ENCODE data around the gene OVOL3.
"Not testable (repeated sequence)": the region's sequence is repeated elsewhere in the genome, so short reads cannot be mapped to it uniquely, and the experiment has no call there.

OVOL3 gene

DNA sequence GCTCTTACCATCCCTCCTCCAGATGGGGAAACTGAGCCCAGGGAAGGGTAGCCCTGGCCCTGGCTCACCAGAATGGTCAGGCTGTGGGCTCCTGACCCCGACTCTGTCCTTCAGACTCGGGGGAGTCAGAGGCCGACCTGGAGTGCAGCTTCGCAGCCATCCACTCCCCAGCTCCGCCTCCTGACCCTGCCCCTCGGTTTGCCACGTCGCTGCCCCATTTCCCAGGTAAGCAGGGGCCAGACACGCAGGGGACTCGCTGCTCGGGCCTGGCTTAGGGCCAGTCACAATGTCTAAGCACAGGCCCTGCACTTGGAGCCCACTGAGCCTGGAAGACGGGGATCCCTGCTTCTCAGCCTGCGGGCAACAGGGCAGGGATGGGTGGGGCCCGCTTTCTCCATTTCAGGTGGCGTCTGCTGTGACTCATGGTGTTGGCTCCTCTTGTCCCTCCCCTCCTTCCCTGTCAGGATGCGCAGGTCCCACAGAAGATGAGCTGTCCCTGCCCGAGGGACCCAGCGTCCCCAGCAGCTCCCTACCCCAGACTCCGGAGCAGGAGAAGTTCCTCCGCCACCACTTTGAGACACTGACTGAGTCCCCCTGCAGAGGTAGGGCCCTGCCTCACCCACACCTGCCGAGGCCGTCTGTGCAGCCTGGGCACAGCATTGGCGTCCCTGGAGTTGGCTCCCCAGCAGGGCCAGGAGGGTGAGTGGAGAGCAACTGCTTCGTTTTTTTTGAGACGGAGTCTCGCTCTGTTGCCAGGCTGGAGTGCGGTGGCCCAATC, 9.2 kb upstream of the OVOL3 start:
- DNase-seq: no peak

DNA sequence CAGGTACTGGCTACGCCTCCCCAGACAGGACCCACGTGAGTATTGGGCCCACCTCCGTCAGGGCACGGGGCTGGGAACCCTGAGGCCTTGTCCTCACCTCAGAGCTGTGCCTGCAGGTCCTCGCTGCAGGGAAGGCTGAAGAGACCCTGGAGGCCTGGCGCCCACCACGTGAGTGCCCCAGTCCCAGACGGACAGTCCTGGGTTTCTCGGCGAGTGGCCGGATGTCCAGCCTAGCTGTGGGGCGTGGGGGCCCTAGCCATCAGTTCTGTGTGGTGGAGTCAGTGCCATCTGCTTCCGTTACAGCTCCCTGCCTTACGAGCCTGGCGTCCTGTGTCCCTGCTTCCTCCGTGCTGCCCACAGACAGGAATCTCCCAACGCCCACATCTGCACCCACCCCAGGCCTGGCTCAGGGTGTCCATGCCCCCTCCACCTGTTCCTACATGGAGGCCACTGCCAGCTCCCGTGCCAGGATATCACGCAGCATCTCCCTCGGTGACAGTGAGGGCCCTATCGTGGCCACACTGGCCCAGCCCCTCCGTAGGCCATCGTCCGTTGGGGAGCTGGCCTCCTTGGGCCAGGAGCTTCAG, 7.8 kb upstream of the OVOL3 start:
- no peak for DNase-seq

DNA sequence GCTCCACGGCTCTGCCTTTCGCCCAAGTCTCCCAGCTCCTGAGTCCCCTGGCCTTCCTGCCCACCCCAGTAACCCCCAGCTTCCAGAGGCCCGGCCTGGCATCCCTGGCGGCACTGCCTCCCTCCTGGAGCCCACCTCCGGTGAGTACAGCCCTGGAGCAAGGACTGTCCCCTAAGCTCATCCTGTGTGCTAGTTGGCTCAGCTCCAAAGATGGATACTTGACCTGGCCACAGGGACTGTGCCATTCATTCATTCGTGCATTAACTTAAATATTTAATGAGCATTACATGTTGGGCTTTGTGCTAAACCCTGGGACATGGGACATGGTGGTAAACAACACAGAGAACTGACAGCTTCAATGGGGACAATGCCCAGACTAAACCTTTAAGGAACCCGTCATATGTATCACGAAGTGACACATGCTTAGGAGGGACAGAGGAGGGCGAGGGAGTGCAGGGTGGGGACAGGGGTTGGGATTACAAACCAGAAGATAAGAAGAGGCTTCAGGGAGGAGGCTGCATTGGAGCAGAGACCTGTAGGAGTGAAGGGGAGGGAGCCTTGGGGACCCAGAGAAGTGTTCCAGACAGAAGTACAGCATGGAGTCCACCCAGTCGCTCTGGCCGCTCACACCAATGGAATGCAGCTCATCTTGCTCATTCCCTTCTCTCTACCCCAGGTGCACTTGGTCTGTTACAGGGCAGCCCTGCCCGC, 6.9 kb upstream of the OVOL3 start:
- DNase-seq: no peak

DNA sequence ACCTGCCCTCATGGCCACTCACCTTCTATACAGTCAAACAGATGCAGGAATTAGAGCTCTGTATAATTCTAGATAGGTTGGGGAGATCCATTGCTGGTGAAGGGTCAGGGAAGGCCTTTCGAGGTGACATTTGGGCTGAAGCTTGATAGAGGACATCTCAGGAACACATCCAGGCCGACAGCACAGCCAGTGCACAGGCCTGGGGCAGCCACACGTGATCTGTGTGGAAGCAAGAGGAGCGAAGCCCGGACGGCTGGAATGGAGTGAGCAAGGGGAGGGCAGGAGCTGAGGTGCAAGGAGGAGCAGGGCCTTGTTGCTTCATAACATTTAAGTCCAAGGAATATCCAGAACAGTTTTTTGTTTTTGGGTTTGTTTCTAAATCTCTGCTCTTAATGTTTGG, 4.5 kb upstream of the OVOL3 start:
- no peak for DNase-seq

DNA sequence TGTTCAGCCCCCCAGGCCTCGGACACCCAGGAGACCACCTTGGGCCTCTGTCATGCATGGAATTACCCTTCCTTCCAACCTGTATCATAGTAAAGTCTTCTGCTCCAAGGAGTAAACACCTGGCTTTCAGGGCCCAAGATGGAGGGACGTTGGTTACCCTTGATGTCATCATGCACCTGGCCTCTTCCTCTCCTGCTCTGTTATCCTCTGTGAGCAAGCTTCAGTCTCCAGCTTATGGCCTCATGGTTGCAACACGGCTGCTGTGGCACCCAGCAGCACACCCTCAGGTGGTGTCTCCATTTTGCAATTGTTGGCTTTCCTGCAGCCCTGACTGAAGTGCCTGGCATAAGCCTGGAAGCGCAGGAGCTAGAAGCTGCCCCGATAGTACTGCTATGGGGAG, 4.0 kb upstream of the OVOL3 start:
- DNase-seq: no peak

DNA sequence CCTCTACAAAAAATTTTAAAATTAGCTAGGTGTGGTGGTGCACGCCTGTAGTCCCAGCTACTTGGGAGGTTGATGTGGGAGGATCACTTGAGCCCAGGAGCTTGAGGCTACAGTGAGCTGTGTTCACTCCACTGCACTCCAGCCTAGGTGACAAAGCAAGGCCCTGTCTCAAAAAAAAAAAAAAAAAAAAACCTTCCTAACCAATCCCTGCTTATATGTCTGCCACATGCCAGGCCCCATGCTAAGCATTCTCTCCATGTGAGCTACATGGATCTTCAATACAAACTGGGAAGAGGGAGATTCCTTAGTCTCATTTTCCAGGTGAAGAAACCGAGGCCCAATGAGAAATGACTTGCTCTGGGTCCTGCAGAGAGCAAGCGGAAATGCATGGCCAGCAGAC, 2.3 kb upstream of the OVOL3 start:
- DNase-seq: no peak

DNA sequence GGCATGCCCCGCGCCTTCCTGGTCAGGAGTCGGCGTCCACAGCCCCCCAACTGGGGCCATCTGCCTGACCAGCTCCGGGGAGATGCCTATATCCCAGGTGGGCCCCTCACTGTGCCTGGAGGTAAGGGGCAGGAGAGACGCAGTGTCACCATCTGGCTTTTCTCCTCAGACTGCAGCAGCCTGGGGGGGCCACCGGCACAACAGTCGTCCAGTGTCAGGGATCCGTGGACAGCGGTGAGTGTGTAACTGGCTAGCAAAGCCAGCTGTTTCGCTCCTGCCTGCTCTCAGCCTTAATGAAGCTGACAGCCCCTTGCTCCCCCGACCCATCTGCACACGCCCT, 227 bp downstream of the OVOL3 start:
- DNase-seq: no peak

DNA sequence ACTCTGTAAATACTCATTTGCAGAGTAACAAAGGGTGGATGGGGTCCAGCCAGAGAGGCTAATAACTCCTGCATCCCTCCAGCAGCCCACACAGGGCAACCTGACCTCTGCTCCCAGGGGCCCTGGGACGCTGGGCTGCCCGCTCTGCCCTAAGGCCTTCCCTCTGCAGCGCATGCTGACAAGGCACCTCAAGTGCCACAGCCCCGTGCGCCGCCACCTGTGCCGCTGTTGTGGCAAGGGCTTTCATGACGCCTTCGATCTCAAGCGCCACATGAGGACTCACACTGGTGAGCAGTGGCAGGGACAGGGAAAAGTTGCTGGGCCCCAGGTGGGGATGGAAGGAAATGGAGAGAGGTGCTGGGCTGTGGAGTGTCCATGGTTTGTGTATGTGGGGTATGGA, 1.7 kb downstream of the OVOL3 start:
- no peak for DNase-seq

DNA sequence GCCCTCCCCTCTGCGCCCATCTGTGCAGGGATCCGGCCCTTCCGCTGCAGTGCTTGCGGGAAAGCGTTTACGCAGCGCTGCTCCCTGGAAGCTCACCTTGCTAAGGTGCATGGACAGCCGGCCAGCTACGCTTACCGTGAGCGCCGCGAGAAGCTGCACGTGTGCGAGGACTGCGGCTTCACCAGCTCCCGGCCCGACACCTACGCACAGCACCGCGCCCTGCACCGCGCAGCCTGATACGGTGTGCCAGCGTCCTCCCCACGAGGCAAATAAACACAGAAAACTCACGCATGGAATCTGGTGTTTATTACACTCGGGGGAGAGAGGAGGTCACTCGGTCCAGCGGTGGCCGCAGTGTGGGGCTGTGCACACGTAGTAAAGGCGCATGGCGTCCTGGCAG, 2.5 kb downstream of the OVOL3 start:
- no peak for DNase-seq

DNA sequence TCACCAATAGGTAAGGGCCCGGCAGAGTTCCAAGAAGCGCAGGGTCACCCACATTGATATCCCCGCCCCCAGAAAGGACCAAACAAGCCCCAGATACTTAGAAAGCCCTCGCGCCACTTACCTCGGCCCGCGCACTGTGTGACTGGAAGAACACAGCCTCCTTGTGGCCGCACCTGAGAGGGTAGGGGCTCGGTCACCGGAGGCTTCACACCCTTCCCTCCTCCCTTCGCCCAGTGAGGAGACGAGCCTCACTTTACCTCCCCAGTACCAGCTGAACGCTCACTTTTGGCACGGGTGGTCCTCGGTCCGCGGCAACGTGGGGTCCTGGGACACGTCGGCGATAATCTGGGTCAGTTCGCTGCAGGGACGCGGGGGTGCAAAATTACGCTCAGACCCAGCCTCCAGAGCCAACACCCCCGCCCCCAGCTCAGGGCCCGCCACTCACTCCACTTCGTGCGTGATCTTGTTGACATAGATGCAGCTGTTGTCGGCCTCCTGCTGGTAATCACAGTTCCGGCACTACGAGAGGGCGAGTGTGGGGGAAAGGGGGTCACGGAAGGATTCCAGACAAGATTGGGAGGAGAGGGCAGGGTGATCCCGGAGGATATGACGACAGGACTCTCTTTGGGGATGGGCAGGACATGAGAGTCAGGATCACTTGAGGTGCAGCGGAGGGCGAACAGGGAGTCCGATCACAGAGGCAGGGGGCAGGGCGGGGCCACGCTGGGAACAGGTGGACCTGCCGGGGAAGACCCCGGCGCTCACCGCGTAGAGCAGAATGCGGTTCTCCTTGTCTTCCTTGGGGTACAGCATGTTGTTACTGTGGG, 3.2 kb downstream of the OVOL3 start:
- DNase-seq: no peak

DNA sequence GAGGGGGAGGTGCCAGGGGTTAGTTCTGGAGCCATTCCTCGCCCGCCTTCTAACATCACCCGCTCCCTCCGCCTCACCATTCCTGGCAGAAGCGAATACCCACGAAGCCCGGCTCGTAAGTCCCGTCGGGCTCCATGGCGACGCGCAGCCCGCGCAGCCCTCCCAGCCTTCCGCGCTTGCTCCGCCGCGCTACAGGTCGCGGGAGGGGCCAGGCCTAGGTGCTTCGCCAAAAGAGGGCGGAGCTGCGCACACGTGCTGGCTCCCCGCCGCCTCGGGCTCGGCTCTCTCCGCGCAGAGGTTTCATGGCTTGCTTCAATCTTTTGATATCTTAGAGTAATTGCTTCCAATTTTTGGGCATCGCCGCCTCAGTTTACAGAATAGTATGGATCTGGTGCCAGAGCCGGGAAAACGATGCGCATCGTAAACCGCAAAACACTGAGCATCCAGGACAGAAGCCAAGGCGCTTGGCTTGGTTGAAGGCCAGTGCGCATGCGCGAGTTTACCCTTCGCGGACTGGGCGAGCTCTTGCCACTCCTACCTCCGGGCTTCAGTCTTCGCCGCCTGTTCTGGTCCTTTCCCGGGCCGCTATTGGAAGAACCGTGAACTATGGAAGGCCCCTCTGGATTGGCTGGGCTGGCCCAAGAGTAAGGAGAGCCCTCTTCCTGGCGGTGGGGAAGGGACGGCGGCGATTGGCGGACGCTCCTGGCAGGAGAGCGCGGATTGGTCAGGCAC, 3.9 kb downstream of the OVOL3 start, which contains the start of gene POLR2I:
TSS of gene POLR2I (minus strand) at position 155 of the 732 bp plus-strand sequence. CDS start at position 136, 19 bp downstream.
- DNase-seq: peak; percentile 100

DNA sequence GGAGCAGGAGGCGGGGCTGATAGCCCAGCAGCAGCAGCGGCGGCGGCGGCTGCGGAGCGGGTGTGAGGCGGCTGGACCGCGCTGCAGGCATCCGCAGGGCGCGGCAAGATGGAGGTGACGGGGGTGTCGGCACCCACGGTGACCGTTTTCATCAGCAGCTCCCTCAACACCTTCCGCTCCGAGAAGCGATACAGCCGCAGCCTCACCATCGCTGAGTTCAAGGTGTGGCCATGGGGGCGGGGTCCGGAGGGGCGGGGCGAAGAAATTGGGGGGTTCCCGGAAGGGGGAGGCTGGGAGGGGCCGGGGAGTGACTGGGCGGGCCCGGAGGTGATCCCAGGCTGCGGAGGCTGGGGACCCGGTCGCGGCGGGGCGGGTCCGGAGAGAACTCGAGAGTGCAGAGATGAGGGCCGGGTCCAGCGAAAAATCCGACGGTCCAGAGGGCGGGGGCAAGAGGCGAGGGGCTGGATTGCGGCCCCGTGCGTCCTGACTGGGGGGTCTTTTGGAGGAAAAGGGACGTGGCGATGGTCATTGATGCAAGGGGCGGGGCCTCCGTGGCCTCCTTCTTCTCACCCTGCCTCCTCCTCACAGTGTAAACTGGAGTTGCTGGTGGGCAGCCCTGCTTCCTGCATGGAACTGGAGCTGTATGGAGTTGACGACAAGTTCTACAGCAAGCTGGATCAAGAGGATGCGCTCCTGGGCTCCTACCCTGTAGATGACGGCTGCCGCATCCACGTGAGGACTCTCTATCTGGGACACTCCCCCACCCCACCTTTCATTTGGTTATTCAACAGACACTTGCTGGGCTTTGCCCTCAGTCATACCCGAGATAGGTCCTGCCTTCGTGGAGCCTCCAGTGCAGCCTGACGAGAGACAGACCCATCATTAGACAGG, 4.8 kb downstream of the OVOL3 start, which contains the start of gene TBCB:
TSS of gene TBCB (plus strand) at position 16 of the 891 bp plus-strand sequence. CDS start at position 109, 93 bp downstream.
- DNase-seq: no peak

DNA sequence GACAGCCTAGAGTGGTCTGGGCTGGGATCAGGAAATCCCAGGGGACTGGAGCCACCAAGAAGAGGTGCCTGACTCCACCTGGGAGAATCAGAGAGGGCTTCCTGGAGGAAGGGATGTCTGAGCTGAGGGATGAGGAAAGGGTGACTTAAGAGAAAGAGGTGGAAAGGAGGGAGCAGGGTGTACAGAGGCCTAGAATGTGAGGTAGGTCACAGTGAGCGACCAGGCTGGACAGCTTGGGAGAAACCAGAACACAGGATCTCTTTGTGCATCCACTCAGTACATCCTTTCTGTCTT, 5.3 kb downstream of the OVOL3 start:
- DNase-seq: no peak

DNA sequence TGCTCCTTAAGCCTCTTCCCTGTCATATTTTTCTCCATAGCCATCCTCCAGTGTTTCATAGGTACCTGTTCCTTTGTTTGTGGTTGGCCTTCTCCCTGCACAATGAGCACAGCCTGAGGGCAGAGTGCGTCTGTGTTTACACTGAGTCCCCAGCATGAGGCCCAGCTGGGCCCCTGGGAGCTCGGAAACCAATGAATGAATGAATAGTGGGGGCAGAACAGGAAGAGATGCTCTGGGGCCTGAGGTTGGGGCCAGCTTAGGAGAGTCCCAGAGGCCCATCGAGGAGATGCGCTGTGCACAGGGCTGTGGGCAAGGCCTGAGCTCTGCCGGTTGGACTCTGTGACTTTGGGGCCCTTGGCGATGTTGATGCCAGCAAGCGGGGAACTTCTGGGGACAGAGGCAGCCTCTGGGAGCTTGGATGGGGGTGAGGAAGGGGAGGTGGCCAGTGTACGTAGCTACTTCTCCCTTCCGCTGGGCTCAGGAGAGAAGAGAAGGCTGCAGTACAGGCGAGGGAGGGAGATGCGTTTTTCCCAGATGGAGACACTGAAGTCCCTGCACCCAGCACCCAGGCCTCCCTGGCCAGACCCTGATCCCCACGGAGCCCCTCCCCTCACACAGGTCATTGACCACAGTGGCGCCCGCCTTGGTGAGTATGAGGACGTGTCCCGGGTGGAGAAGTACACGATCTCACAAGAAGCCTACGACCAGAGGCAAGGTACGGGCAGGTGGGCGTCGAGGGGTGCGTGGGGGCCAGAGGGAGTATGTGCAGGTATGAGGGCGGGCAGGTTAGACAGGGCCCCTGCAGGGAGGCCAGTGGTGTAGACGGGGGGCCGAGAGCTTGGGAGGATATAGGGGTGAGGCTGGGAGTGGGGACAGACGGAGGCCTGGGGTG, 9.4 kb downstream of the OVOL3 start:
- no peak for DNase-seq

DNA sequence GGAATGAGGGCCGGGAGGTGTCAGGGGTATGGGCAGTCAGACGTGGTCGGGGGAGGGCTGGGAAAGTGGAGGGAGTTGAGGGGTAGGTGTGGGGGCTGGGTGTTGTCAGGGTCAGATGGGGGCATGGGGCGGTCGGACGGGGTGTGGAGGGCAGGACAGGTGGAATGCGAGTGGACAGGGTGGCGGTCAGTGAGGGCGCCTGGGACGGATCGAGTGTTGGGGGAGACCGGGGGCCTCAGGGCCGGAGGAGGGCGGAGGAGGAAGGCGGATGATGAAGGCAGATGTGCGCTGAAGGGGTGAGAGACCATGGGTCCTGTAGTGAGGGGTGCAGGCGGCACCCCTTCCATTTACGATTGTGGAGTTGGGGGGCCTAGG, 10.0 kb downstream of the OVOL3 start:
- no peak for DNase-seq

DNA sequence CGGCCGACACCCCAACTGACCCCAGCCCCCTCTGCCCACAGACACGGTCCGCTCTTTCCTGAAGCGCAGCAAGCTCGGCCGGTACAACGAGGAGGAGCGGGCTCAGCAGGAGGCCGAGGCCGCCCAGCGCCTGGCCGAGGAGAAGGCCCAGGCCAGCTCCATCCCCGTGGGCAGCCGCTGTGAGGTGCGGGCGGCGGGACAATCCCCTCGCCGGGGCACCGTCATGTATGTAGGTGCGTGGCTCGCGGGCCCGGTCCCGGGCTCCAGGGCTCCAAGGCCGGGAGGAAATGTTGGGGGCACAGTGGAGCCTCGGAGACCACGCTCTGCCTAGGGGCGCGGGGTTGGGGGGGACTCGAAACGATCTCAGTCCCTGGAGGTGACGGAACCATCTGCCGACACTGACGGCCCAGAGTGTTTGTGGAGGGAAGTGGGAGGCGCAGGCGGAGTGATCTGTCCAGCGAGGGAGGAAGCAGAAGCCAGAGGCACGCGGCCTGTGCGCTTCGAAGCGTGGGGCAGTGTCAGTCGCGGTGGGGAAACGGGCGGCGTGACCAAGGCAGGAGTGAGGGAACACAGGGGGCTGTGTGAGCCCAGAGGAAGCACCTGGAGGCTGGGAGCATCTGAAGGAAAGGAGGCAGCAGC, 10.7 kb downstream of the OVOL3 start:
- DNase-seq: no peak

DNA sequence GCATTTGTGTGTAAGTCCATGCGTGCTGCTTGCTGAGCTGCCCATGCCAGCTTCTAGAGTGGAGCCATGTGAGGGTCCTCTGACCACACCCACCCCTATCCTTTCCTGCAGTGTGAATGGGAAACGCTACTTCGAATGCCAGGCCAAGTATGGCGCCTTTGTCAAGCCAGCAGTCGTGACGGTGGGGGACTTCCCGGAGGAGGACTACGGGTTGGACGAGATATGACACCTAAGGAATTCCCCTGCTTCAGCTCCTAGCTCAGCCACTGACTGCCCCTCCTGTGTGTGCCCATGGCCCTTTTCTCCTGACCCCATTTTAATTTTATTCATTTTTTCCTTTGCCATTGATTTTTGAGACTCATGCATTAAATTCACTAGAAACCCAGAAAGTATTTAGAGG, 14.6 kb downstream of the OVOL3 start:
- no peak for DNase-seq

DNA sequence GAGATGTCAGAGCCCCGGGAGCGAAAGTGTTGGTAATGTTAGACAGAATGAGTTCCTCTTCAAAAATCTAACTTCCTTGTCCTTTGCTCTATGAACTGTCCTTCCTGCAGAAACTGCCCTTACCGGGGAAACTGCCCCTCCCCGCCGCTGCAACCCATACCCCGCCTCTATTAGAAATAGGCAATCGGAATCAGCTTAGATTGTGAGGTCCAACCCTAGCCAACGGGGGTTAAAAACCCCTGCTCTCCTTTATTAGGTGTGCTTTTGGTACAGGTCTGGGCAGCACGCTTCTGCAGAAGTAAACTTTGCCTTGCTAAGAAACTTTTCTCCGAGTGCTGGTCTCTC, 17.4 kb downstream of the OVOL3 start:
- DNase-seq: no peak

DNA sequence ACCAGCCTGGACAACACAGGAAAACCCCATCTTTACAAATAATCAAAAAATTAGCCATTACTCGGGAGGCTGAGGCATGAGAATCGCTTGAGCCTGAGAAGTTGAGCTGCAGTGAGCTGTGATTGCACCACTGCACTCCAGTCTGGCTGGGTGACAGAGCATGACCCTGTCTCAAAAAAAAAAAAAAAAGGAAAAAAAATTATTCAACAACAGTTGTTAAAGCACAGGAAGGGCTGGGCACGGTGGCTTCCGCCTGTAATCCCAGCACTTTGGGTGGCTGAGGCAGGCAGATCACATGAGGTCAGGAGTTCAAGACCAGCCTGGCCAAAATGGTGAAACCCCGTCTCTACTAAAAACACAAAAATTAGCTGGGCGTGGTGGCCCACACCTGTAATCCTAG, 20.3 kb downstream of the OVOL3 start:
- peak; percentile 33 to 68 for DNase-seq

DNA sequence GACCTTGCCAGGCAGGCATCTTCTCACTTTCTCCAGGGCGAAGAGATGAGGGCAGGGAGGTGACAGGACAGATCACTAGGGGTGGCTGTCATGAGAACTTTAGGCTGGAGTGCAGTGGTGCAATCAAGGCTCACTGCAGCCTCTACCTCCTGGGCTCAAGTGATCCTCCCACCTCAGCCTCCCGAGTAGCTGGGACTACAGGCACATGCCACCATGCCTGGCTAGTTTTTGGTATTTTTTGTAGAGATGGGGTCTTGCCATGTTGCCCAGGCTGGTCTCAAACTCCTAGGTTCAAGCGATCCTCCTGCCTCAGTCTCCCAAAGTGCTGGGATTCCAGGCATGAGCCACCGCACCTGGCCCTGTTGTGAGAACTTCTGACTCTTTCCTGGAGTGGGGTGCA, 23.9 kb downstream of the OVOL3 start:
- DNase-seq: not testable (repeated sequence)
